Activated naive CD8-positive, alpha-beta T cell (primary cell): Measurements from ENCODE around the gene MYO1A.
A peak's percentile ranks its signal among the peaks of the same experiment; 100 is the strongest.
"Not testable (repeated sequence)": the region's sequence is repeated elsewhere in the genome, so short reads cannot be mapped to it uniquely, and the experiment has no call there.

Experiments
- H3K27ac Mint-ChIP-seq: one replicate; pipeline ENCODE4 v1.8.0; 2021; ENCODE audit warnings: mixed read lengths
- H3K27me3 Mint-ChIP-seq: one replicate; pipeline ENCODE4 v1.8.0; 2021; ENCODE audit warnings: mixed read lengths
- H3K36me3 Mint-ChIP-seq: one replicate; pipeline ENCODE4 v1.8.0; 2021; ENCODE audit warnings: mixed read lengths
- H3K4me1 Mint-ChIP-seq: one replicate; pipeline ENCODE4 v1.8.0; 2021; ENCODE audit warnings: low read depth, mixed read lengths
- H3K4me3 Mint-ChIP-seq: one replicate; pipeline ENCODE4 v1.8.0; 2021; ENCODE audit warnings: mild to moderate bottlenecking, mixed read lengths
- H3K9me3 Mint-ChIP-seq: one replicate; pipeline ENCODE4 v1.8.0; 2021; ENCODE audit warnings: low read depth, mixed read lengths

Gene MYO1A

DNA sequence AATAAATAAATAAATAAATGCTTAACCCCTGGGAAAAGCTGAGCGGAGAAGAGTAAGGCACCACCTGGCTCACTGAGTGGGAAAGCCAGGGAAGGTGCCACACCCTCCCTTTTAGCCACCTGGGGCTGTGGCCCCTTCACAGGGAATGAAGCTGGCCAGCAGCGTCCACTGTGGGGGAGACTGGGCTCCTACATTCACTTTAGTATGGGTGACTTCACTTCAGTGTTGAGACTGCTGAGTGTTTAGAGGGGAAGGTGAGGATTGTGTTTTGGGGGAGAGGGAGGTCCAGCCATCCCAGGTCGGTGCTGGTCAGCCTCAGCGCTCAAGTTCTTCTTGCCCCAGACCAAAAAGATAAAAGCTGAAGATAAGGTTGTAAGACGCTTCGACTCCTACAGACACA lies 40.6 kb upstream of the MYO1A start:
- H3K27ac Mint-ChIP-seq: peak overlapping the region; percentile 84
- H3K4me3 Mint-ChIP-seq: peak overlapping the region; percentile 95
- no peaks in the 10 kb centered on the region for H3K9me3 Mint-ChIP-seq
- no peaks in the 10 kb centered on the region for H3K27me3 Mint-ChIP-seq
- peaks cover 61% of the 10 kb centered on the region for H3K4me1 Mint-ChIP-seq
- H3K36me3 Mint-ChIP-seq: no peaks in the 10 kb centered on the region

DNA sequence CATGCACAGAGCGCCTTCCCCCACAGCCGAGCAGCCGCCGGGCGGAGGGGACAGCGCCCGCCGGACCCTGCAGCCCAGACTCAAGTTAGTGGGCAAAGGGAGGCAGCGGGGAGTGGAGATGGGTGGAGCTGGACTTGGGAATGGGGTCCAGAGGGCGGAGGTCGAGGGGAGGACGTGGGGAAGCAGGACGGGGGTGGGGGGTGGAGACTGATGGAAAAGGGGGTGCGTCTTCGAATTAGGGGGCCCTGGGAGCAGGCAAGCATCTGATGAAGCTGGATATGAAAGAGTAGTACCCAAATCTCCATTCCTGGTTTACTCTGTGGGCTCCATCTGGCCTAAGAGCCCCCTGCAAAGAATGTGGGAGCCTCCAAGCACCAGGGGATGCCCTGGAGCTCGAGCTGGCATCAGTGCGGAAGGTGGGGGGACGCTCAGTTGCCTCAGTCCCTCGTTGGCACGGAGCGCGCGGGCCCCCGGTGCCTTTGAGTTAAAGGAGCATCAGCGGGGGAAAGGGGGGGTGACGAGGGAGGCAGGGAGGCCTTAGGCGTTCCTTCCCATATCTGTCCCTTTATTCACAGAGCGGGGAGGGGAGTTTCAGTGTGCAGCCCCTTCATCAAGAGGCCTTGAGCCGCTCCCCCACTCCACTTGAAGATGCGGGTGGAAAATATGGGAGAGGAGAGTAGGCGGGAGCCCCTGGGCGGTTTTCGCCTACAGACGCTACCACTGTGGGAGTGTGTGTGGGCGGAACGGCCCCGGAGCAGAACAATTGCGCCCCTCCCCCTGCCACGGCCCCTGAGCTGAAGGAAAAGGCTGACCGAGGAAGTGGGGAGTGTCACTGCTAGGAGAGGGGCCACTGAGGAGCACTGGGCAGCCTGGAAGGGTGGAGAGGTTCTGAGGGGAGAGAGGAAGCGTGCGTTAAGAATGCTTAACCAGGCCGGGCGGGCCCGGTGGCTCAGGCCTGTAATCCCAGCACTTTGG lies 39.6 kb upstream of the MYO1A start:
- peak overlapping the region; percentile 89 for H3K27ac Mint-ChIP-seq
- H3K4me1 Mint-ChIP-seq: peaks cover 63% of the 10 kb centered on the region
- no peaks in the 10 kb centered on the region for H3K27me3 Mint-ChIP-seq
- H3K36me3 Mint-ChIP-seq: no peaks in the 10 kb centered on the region
- peak overlapping the region; percentile 95 for H3K4me3 Mint-ChIP-seq
- no peaks in the 10 kb centered on the region for H3K9me3 Mint-ChIP-seq

DNA sequence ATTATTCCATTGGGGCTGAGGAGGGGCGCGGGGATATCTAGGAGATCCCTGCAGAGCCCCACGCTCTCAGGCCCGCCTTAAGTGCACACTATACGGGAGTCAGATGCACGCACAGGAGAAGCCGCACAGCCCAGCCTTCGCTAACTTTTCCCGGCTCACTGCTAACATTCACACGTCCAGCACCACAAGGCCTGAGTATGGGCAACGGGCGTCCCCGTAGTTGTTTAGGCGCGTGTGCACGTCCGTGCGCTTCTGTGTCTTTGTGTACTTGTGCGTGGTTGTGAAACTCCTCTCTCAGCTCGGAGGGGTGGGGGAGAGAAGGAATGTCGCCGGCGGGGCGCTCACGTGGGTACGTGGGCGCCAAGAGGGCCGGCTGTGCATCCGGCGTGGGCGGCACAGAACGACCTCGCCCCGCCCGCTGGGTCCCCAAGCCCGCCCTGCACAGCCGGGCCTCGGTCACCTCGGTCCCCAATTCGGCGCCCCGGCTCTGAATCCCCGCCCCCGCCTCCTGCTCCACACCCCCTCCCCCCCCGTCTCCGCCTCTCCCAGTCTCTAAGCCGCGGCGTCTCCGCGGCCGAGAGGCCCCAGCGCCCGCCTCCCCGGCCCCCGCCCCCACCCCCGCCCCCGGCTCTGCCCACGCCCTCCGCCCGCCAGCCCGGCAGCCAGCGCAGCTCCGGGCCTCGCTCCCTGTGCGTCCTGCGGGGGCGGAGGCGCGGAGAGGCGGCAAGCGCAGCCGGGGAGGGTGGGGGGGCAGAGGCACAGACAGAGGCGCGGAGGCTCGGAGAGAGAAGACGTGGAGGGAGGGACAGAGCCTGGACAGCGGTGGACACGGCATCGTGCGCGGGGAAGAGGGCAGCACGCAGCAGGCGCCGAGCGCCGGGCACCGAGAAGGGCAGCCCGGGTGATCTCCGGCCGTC lies 38.7 kb upstream of the MYO1A start, which contains the start of gene NAB2:
Gene NAB2, plus strand, starts transcription at position 761 of the 917 bp plus-strand sequence. CDS start 158 bp downstream, outside the sequence.
- Mint-ChIP-seq H3K27ac (peak within 1 kb of the TSS; percentile 96), H3K27me3 (no peaks in the 10 kb centered on the region), H3K9me3 (no peaks in the 10 kb centered on the region), H3K4me1 (peaks cover 59% of the 10 kb centered on the region), H3K36me3 (no peaks in the 10 kb centered on the region), H3K4me3 (peak within 1 kb of the TSS; percentile 95)

GRCh38 chr12:57087691-57088353 lies 37.9 kb upstream of the MYO1A start:
- peak overlapping the region; percentile 93 for H3K4me3 Mint-ChIP-seq
- H3K27me3 Mint-ChIP-seq: no peaks in the 10 kb centered on the region
- H3K4me1 Mint-ChIP-seq: peaks cover 58% of the 10 kb centered on the region
- H3K27ac Mint-ChIP-seq: peak overlapping the region; percentile 96
- no peaks in the 10 kb centered on the region for H3K9me3 Mint-ChIP-seq
- no peaks in the 10 kb centered on the region for H3K36me3 Mint-ChIP-seq

DNA sequence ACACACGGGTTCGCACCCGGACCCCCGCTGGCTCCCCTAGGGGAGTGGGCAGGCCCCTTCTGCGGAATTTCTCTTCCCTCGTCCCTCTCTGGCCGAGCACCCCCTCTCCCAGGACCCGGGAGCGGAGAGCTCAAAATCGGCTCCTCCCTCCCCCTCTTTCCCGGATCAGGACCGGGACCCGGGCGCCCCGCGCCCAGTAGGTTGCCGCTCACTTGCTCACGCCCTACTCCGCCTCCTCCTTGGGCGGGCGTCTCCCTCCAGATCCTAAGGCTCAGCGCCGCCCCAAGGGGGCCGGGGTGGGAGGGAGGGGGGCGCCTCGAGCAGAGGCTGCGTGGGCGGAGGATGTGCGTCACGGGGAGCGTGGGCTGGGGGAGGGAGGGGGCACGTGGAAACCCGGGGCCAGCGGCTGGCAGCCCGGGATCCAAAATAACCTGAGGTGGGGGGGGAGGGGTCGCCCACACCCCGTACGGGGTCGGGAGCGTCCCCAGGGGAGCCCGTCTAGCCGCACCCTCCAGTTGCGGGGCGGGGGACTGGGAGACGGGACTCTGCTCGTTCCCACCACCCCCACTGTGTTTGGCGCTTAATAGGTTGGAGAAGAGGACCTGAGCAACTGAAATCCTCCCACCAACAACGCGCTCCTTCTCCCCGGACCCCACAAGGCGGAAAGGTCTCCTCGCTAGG lies 37.2 kb upstream of the MYO1A start:
- H3K4me3 Mint-ChIP-seq: peak overlapping the region; percentile 93
- peaks cover 52% of the 10 kb centered on the region for H3K4me1 Mint-ChIP-seq
- H3K9me3 Mint-ChIP-seq: no peaks in the 10 kb centered on the region
- H3K27me3 Mint-ChIP-seq: no peaks in the 10 kb centered on the region
- peak overlapping the region; percentile 97 for H3K27ac Mint-ChIP-seq
- H3K36me3 Mint-ChIP-seq: no peaks in the 10 kb centered on the region

- Mint-ChIP-seq H3K4me3 (peak overlapping the region; percentile 87), H3K9me3 (no peaks in the 10 kb centered on the region), H3K27me3 (no peaks in the 10 kb centered on the region), H3K4me1 (peaks cover 46% of the 10 kb centered on the region), H3K27ac (peak overlapping the region; percentile 97), H3K36me3 (no peaks in the 10 kb centered on the region)
These were observed 36.6 kb upstream of the MYO1A start for GRCh38 chr12:57086493-57087009.

DNA sequence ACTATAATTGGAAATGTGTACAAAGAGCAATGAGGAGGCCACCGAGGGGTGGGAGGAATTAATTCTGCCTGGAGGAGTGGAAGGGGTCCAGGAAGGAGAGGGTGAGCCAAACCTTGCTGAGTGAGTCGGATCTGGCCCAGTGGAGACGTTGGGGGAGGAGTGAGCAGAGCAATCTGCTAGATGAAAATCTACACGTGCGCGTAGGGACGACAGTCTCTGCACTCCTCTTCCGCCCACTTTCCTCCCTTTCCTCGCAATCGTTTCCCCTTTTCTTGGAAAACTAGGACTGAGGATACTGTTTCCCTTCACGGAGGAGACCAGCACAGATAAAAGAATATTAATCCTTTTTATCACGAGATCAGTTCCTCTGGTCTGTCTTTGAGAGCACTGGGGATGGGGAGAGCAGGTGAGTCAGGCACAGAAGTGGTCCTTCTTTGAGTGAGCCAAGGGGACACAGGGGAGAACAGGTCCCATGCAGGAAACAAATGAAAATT lies 36.1 kb upstream of the MYO1A start:
- no peaks in the 10 kb centered on the region for H3K27me3 Mint-ChIP-seq
- no peaks in the 10 kb centered on the region for H3K36me3 Mint-ChIP-seq
- peak overlapping the region; percentile 87 for H3K4me3 Mint-ChIP-seq
- peaks cover 44% of the 10 kb centered on the region for H3K4me1 Mint-ChIP-seq
- H3K9me3 Mint-ChIP-seq: no peaks in the 10 kb centered on the region
- peak overlapping the region; percentile 97 for H3K27ac Mint-ChIP-seq

DNA sequence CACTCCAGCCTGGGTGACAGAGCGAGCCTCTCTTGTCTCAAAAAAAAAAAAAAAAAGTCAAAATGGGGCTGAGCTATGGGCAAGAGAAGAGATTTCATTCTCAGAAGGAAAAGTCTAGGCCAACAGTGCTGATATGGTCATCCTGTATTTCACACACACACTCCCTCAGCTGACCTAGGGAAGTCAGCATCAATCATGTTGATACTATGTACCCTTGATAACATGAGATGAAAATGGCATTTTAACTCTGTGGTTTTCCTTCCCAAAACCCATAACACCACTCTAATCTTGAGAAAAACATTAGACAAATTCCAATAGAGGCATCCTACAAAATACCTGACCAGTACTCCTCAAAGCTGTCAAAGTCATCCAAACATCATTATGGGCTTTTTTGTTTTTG lies 30.9 kb upstream of the MYO1A start:
- no peaks in the 10 kb centered on the region for H3K36me3 Mint-ChIP-seq
- no peak overlapping the region for H3K4me3 Mint-ChIP-seq
- H3K27me3 Mint-ChIP-seq: no peaks in the 10 kb centered on the region
- H3K27ac Mint-ChIP-seq: peak overlapping the region; percentile 78
- no peaks in the 10 kb centered on the region for H3K9me3 Mint-ChIP-seq
- H3K4me1 Mint-ChIP-seq: peaks cover 39% of the 10 kb centered on the region

- Mint-ChIP-seq H3K4me1 (peaks cover 28% of the 10 kb centered on the region), H3K27me3 (no peaks in the 10 kb centered on the region), H3K9me3 (no peaks in the 10 kb centered on the region), H3K36me3 (no peaks in the 10 kb centered on the region), H3K4me3 (peak overlapping the region; percentile 93), H3K27ac (peak overlapping the region; percentile 34)
These were observed 29.9 kb upstream of the MYO1A start for GRCh38 chr12:57079821-57080220.

- Mint-ChIP-seq H3K4me1 (peaks cover 25% of the 10 kb centered on the region), H3K27me3 (no peaks in the 10 kb centered on the region), H3K27ac (peak within 1 kb of the TSS; percentile 96), H3K4me3 (peak within 1 kb of the TSS; percentile 93), H3K9me3 (no peaks in the 10 kb centered on the region), H3K36me3 (no peaks in the 10 kb centered on the region)
These were observed 28.8 kb upstream of the MYO1A start, which contains the start of gene NEMP1 for GRCh38 chr12:57078519-57079404. NEMP1 (minus strand) TSS chr12:57078791; CDS start chr12:57078745, 46 bp downstream.

GRCh38 chr12:57073566-57074450 lies 23.9 kb upstream of the MYO1A start:
- peaks cover 35% of the 10 kb centered on the region for H3K4me1 Mint-ChIP-seq

GRCh38 chr12:57072661-57073060 lies 22.7 kb upstream of the MYO1A start:
- Mint-ChIP-seq H3K36me3 (peaks cover 9% of the 10 kb centered on the region), H3K9me3 (no peaks in the 10 kb centered on the region), H3K4me1 (peaks cover 37% of the 10 kb centered on the region), H3K4me3 (no peak overlapping the region), H3K27me3 (no peaks in the 10 kb centered on the region), H3K27ac (peak overlapping the region; percentile 58)

More at GRCh38 chr12:57073566-57074450, 23.9 kb upstream of the MYO1A start:
- peak overlapping the region; percentile 76 for H3K27ac Mint-ChIP-seq
- not testable (repeated sequence) for H3K27me3 Mint-ChIP-seq, H3K36me3 Mint-ChIP-seq, H3K4me3 Mint-ChIP-seq, H3K9me3 Mint-ChIP-seq
